ENCODE data around the gene USP33.
"Not testable (repeated sequence)": the region's sequence is repeated elsewhere in the genome, so short reads cannot be mapped to it uniquely, and the experiment has no call there.

USP33 gene

DNA sequence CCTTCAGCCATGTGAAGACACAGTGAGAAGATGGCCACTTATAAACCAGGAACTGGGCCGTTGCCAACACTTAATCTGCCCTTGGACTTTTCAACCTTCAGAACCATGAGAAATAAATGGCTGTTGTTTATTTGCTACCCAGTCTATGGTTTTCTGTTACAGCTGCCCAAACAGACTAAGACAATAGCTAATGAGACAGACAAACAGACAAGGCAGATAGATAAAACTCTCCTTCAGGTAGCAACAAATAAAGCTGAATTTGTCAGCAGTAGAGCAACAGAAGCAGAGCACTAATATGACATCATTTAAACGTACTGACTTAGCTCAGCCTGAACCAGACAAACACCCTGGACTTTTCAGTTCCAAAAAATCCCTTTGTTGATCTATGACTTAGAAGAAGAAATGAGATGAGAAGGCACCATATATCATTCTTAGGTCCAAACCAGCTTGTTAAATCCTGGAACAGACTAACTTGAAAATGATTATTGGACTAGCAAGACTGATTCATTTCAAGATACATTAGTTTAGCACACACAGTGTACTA lies 104.1 kb downstream of the USP33 start:
- Mint-ChIP-seq H3K27me3 (no peaks in the 10 kb centered on the region), H3K9me3 (no peaks in the 10 kb centered on the region), H3K4me3 (no peak overlapping the region), H3K36me3 (ENCODE audit: insufficient read depth) (peaks cover 10% of the 10 kb centered on the region), H3K27ac (ENCODE audit: low read depth) (peak overlapping the region; percentile 74), H3K4me1 (peaks cover 49% of the 10 kb centered on the region)
- ATAC-seq (replicated peaks; ENCODE audit: extremely low read depth, poor library complexity, severe bottlenecking) = no peak
- no peak for DNase-seq (ENCODE audit: low spot score in 2 of 2)

GRCh38 chr1:77652970-77653516 lies 106.6 kb downstream of the USP33 start:
- no peaks in the 10 kb centered on the region for H3K9me3 Mint-ChIP-seq
- H3K27me3 Mint-ChIP-seq = no peaks in the 10 kb centered on the region
- H3K4me1 Mint-ChIP-seq = peaks cover 50% of the 10 kb centered on the region
- H3K36me3 Mint-ChIP-seq (ENCODE audit: insufficient read depth) = peaks cover 10% of the 10 kb centered on the region
- peak overlapping the region; percentile 29 for H3K27ac Mint-ChIP-seq (ENCODE audit: low read depth)
- DNase-seq (ENCODE audit: low spot score in 2 of 2) = no peak
- no peak for ATAC-seq (replicated peaks; ENCODE audit: extremely low read depth, poor library complexity, severe bottlenecking)
- H3K4me3 Mint-ChIP-seq = no peak overlapping the region

- H3K9me3 Mint-ChIP-seq = no peaks in the 10 kb centered on the region
- DNase-seq (ENCODE audit: low spot score in 2 of 2) = no peak
- H3K36me3 Mint-ChIP-seq (ENCODE audit: insufficient read depth) = peaks cover 10% of the 10 kb centered on the region
- peaks cover 48% of the 10 kb centered on the region for H3K4me1 Mint-ChIP-seq
- no peak overlapping the region for H3K27ac Mint-ChIP-seq (ENCODE audit: low read depth)
- no peak overlapping the region for H3K4me3 Mint-ChIP-seq
- no peaks in the 10 kb centered on the region for H3K27me3 Mint-ChIP-seq
- ATAC-seq (replicated peaks; ENCODE audit: extremely low read depth, poor library complexity, severe bottlenecking) = no peak
Observed at GRCh38 chr1:77652268-77652667, 107.4 kb downstream of the USP33 start.

DNA sequence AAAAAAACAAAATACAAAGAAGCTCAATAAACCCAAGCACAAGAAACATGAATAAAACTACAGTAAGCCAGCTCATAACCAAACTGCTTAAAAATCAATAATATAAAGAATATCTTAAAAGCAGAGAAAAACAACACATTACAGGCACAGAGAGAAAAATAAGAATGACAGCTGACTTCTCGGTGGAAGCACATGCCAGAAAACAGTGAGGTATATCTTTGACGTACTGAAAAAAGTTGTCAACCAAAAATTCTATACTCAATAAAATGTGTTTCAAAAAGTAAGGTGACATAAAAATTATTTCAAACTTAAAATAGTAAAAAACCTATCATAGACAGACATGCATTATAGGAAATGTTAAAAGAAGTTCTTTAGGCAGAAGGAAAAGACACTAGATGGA lies 110.5 kb downstream of the USP33 start:
- H3K4me1 Mint-ChIP-seq = peaks cover 45% of the 10 kb centered on the region
- H3K36me3 Mint-ChIP-seq (ENCODE audit: insufficient read depth) = peaks cover 17% of the 10 kb centered on the region
- H3K27ac Mint-ChIP-seq (ENCODE audit: low read depth) = no peak overlapping the region
- DNase-seq (ENCODE audit: low spot score in 2 of 2) (no peak), ATAC-seq (replicated peaks; ENCODE audit: extremely low read depth, poor library complexity, severe bottlenecking) (no peak)
- H3K4me3 Mint-ChIP-seq = no peak overlapping the region
- no peaks in the 10 kb centered on the region for H3K27me3 Mint-ChIP-seq
- H3K9me3 Mint-ChIP-seq = no peaks in the 10 kb centered on the region

DNA sequence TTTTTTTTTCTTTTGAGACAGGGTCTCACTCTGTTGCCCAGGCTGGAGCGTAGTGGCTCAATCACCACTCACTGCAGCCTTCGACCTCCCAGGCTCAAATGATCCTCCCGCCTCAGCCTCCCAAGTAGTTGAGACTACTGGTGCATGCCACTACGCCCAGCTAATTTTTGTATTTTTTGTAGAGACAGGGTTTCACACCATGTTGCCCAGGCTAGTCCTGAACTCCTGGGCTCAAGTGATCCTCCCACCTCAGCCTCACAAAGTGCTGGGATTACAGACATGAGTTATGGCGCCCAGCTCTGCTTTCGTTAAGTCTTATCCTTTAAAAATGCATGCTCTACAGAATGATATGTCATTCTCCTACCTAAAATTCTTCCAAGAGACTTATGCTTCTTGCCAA lies 113.4 kb downstream of the USP33 start:
- H3K27me3 Mint-ChIP-seq; H3K9me3 Mint-ChIP-seq; DNase-seq (ENCODE audit: low spot score in 2 of 2); H3K27ac Mint-ChIP-seq (ENCODE audit: low read depth); ATAC-seq (replicated peaks; ENCODE audit: extremely low read depth, poor library complexity, severe bottlenecking); H3K4me3 Mint-ChIP-seq: not testable (repeated sequence)
- peaks cover 25% of the 10 kb centered on the region for H3K4me1 Mint-ChIP-seq
- peaks cover 16% of the 10 kb centered on the region for H3K36me3 Mint-ChIP-seq (ENCODE audit: insufficient read depth)

Measured in central memory CD8-positive, alpha-beta T cell (primary cell).